Activated CD4-positive, alpha-beta memory T cell treated with anti-CD3 and anti-CD28 coated beads, Interleukin-2, amount 10 ng/mL, durations not matched to agents 7 days and 5 days (primary cell): Measurements from ENCODE around the gene CCDC171. TPM values are rescaled to one million over a fixed set of nuclear protein-coding genes. Genes with fewer than 3 reads are reported as not detected.

Source experiments
- CTCF ChIA-PET: fragments of 350-600 bp; sonication (Branson Sonifier 250); formaldehyde crosslinking; loops from one replicate; lab custom pipeline; 2021; ENCODE audit warnings: antibody characterized with exemption, inconsistent platforms; lab: Charles Lee
- POLR2A ChIA-PET: fragments of 350-600 bp; sonication (Branson Sonifier 250); formaldehyde crosslinking; loops from one replicate; lab custom pipeline; 2021; ENCODE audit warnings: antibody characterized with exemption; lab: Charles Lee
- DNase-seq: peaks from one replicate; pipeline ENCODE4 v3.0.0-alpha.2; 2020
- H3K27ac Mint-ChIP-seq: one replicate; pipeline ENCODE4 v1.8.0; 2021; ENCODE audit warnings: mild to moderate bottlenecking, mixed read lengths
- H3K27me3 Mint-ChIP-seq: one replicate; pipeline ENCODE4 v1.8.0; 2021; ENCODE audit warnings: mixed read lengths
- H3K36me3 Mint-ChIP-seq: one replicate; pipeline ENCODE4 v1.8.0; 2021; ENCODE audit warnings: low read depth, mixed read lengths
- H3K4me1 Mint-ChIP-seq: one replicate; pipeline ENCODE4 v1.8.0; 2021; ENCODE audit warnings: mixed read lengths
- H3K4me3 Mint-ChIP-seq: one replicate; pipeline ENCODE4 v1.8.0; 2021; ENCODE audit warnings: mild to moderate bottlenecking, mixed read lengths
- H3K9me3 Mint-ChIP-seq: one replicate; pipeline ENCODE4 v1.8.0; 2021; ENCODE audit warnings: mixed read lengths
- total RNA-seq, 2 experiments: library from RNA; stranded (reverse); gene quantifications; one replicate each; pipeline ENCODE4 v1.2.3, GENCODE V29; 2021

Gene CCDC171
- total RNA-seq, 2 experiments from 2014 or later: 2.1 to 2.5 TPM

GRCh38 chr9:15967068-15967467, 414.2 kb downstream of the CCDC171 start:
- CTCF ChIA-PET: no interaction called here
- POLR2A ChIA-PET: no interaction called here
- DNase-seq: no peak
- H3K4me3 Mint-ChIP-seq: no peak overlapping the region
- no peaks in the 10 kb centered on the region for H3K27me3 Mint-ChIP-seq
- no peaks in the 10 kb centered on the region for H3K36me3 Mint-ChIP-seq
- no peaks in the 10 kb centered on the region for H3K4me1 Mint-ChIP-seq
- H3K27ac Mint-ChIP-seq: no peak overlapping the region
- H3K9me3 Mint-ChIP-seq: no peaks in the 10 kb centered on the region

GRCh38 chr9:15972760-15973159, 419.9 kb downstream of the CCDC171 start:
- Mint-ChIP-seq H3K27ac (no peak overlapping the region), H3K9me3 (peaks cover 2% of the 10 kb centered on the region), H3K36me3 (no peaks in the 10 kb centered on the region), H3K27me3 (no peaks in the 10 kb centered on the region), H3K4me3 (no peak overlapping the region), H3K4me1 (no peaks in the 10 kb centered on the region)
- POLR2A ChIA-PET: no interaction called here
- CTCF ChIA-PET: no interaction called here
- DNase-seq: no peak

- POLR2A ChIA-PET: no interaction called here
- H3K36me3 Mint-ChIP-seq: no peaks in the 10 kb centered on the region
- H3K4me1 Mint-ChIP-seq: no peaks in the 10 kb centered on the region
- DNase-seq: no peak
- peaks cover 2% of the 10 kb centered on the region for H3K9me3 Mint-ChIP-seq
- H3K27me3 Mint-ChIP-seq: no peaks in the 10 kb centered on the region
- no peak overlapping the region for H3K4me3 Mint-ChIP-seq
- CTCF ChIA-PET: no interaction called here
- no peak overlapping the region for H3K27ac Mint-ChIP-seq
Observed at GRCh38 chr9:15975101-15975778, 422.4 kb downstream of the CCDC171 start.

- no peak overlapping the region for H3K4me3 Mint-ChIP-seq
- no peaks in the 10 kb centered on the region for H3K36me3 Mint-ChIP-seq
- ChIA-PET POLR2A (no interaction called here), CTCF (no interaction called here)
- no peaks in the 10 kb centered on the region for H3K27me3 Mint-ChIP-seq
- no peak overlapping the region for H3K27ac Mint-ChIP-seq
- peaks cover 2% of the 10 kb centered on the region for H3K9me3 Mint-ChIP-seq
- no peak for DNase-seq
- no peaks in the 10 kb centered on the region for H3K4me1 Mint-ChIP-seq
Observed at GRCh38 chr9:15977438-15977837, 424.6 kb downstream of the CCDC171 start.

- POLR2A ChIA-PET: no interaction called here
- Mint-ChIP-seq H3K27ac (no peak overlapping the region), H3K27me3 (no peaks in the 10 kb centered on the region), H3K9me3 (no peaks in the 10 kb centered on the region), H3K4me3 (no peak overlapping the region), H3K4me1 (no peaks in the 10 kb centered on the region), H3K36me3 (no peaks in the 10 kb centered on the region)
- CTCF ChIA-PET: no interaction called here
- no peak for DNase-seq
Observed at GRCh38 chr9:15982182-15982581, 429.3 kb downstream of the CCDC171 start.

- H3K27ac Mint-ChIP-seq: no peak overlapping the region
- H3K4me3 Mint-ChIP-seq: no peak overlapping the region
- no peak for DNase-seq
- ChIA-PET CTCF (no interaction called here), POLR2A (no interaction called here)
- H3K27me3 Mint-ChIP-seq: no peaks in the 10 kb centered on the region
- no peaks in the 10 kb centered on the region for H3K36me3 Mint-ChIP-seq
- no peaks in the 10 kb centered on the region for H3K4me1 Mint-ChIP-seq
- peaks cover 6% of the 10 kb centered on the region for H3K9me3 Mint-ChIP-seq
Observed at GRCh38 chr9:15999422-16000339, 446.8 kb downstream of the CCDC171 start.

- Mint-ChIP-seq H3K9me3 (peaks cover 4% of the 10 kb centered on the region), H3K27me3 (no peaks in the 10 kb centered on the region), H3K27ac (no peak overlapping the region), H3K4me3 (no peak overlapping the region), H3K4me1 (no peaks in the 10 kb centered on the region), H3K36me3 (no peaks in the 10 kb centered on the region)
- DNase-seq: no peak
- POLR2A ChIA-PET: no interaction called here
- CTCF ChIA-PET: no interaction called here
Observed at GRCh38 chr9:16000811-16001210, 448.0 kb downstream of the CCDC171 start.

- Mint-ChIP-seq H3K9me3 (peaks cover 2% of the 10 kb centered on the region), H3K4me1 (no peaks in the 10 kb centered on the region)
Observed at GRCh38 chr9:16001856-16002255, 449.0 kb downstream of the CCDC171 start.

GRCh38 chr9:16002816-16003215, 450.0 kb downstream of the CCDC171 start:
- Mint-ChIP-seq H3K4me1 (no peaks in the 10 kb centered on the region), H3K4me3 (no peak overlapping the region), H3K27me3 (no peaks in the 10 kb centered on the region), H3K9me3 (peaks cover 2% of the 10 kb centered on the region), H3K36me3 (no peaks in the 10 kb centered on the region), H3K27ac (no peak overlapping the region)
- CTCF ChIA-PET: no interaction called here
- DNase-seq: no peak
- POLR2A ChIA-PET: no interaction called here

More at GRCh38 chr9:16001856-16002255, 449.0 kb downstream of the CCDC171 start:
- Mint-ChIP-seq H3K27ac (no peak overlapping the region), H3K36me3 (no peaks in the 10 kb centered on the region), H3K27me3 (no peaks in the 10 kb centered on the region), H3K4me3 (no peak overlapping the region)
- POLR2A ChIA-PET: no interaction called here
- no peak for DNase-seq
- CTCF ChIA-PET: no interaction called here

GRCh38 chr9:16003785-16004184, 450.9 kb downstream of the CCDC171 start:
- Mint-ChIP-seq H3K27ac (no peak overlapping the region), H3K9me3 (peaks cover 2% of the 10 kb centered on the region), H3K4me1 (no peaks in the 10 kb centered on the region), H3K4me3 (no peak overlapping the region), H3K27me3 (no peaks in the 10 kb centered on the region), H3K36me3 (no peaks in the 10 kb centered on the region)
- no peak for DNase-seq
- CTCF ChIA-PET: no interaction called here
- POLR2A ChIA-PET: no interaction called here

- Mint-ChIP-seq H3K27ac (no peak overlapping the region), H3K4me3 (no peak overlapping the region), H3K4me1 (no peaks in the 10 kb centered on the region), H3K36me3 (no peaks in the 10 kb centered on the region), H3K9me3 (peaks cover 2% of the 10 kb centered on the region), H3K27me3 (no peaks in the 10 kb centered on the region)
- ChIA-PET CTCF (no interaction called here), POLR2A (no interaction called here)
- no peak for DNase-seq
Observed at GRCh38 chr9:16004613-16005012, 451.8 kb downstream of the CCDC171 start.

- ChIA-PET CTCF (no interaction called here), POLR2A (no interaction called here)
- DNase-seq: no peak
- H3K36me3 Mint-ChIP-seq: no peaks in the 10 kb centered on the region
- no peak overlapping the region for H3K27ac Mint-ChIP-seq
- H3K4me1 Mint-ChIP-seq: no peaks in the 10 kb centered on the region
- no peaks in the 10 kb centered on the region for H3K27me3 Mint-ChIP-seq
- no peak overlapping the region for H3K4me3 Mint-ChIP-seq
- peaks cover 6% of the 10 kb centered on the region for H3K9me3 Mint-ChIP-seq
Observed at GRCh38 chr9:16010221-16010620, 457.4 kb downstream of the CCDC171 start.

GRCh38 chr9:16012621-16013020, 459.8 kb downstream of the CCDC171 start:
- no peaks in the 10 kb centered on the region for H3K36me3 Mint-ChIP-seq
- no peaks in the 10 kb centered on the region for H3K27me3 Mint-ChIP-seq
- no peak overlapping the region for H3K4me3 Mint-ChIP-seq
- no peak for DNase-seq
- POLR2A ChIA-PET: interaction anchor here (0.6 kb wide), 1 partner anchor 33 kb away, joined by 3 read pairs; no protein-coding TSS in a partner anchor
- CTCF ChIA-PET: no interaction called here
- peaks cover 6% of the 10 kb centered on the region for H3K9me3 Mint-ChIP-seq
- H3K4me1 Mint-ChIP-seq: no peaks in the 10 kb centered on the region
- H3K27ac Mint-ChIP-seq: no peak overlapping the region
